Heart right ventricle (tissue), 16 donors: Measurements from ENCODE around the gene SLC25A27. TPM values are rescaled to one million over a fixed set of nuclear protein-coding genes. Genes with fewer than 3 reads are reported as not detected.

ENCODE experiments used
- ATAC-seq, 8 donors: fragments of 200-7000 bp; cut with Tn5 transposase; one replicate each; pipeline ENCODE4 v1.9.1; 2020; ENCODE audit warnings: mild to moderate bottlenecking in 8 of 8, moderate library complexity in 8 of 8, moderate number of reproducible peaks in 1 of 8
- DNase-seq, 2 donors: peaks; one replicate each; pipeline ENCODE4 v3.0.0-alpha.2; 2020
- H3K27ac ChIP-seq, 10 donors: fragments of 200-600 bp; sonication (generic) in 2 of 10; one replicate each; pipeline versions ENCODE4 v1.5.0 to v1.8.0; 2020 to 2022; ENCODE audit warnings: mild to moderate bottlenecking in 3 of 10
- H3K27me3 ChIP-seq, 7 donors: fragments of 200-600 bp; one replicate each; pipeline ENCODE4 v1.8.0; 2021 to 2022; ENCODE audit warnings: mild to moderate bottlenecking in 2 of 7
- H3K36me3 ChIP-seq, 9 donors: fragments of 200-600 bp; sonication (generic) in 1 of 9; one replicate each; pipeline versions ENCODE4 v1.5.0 to v1.8.0; 2020 to 2022; ENCODE audit warnings: mild to moderate bottlenecking in 2 of 9
- H3K4me1 ChIP-seq, 9 donors: fragments of 200-600 bp; sonication (generic) in 1 of 9; one replicate each; pipeline versions ENCODE4 v1.5.0 to v1.8.0; 2020 to 2022; ENCODE audit warnings: mild to moderate bottlenecking in 4 of 9
- H3K4me3 ChIP-seq, 10 donors: fragments of 200-600 bp; sonication (generic) in 2 of 10; one replicate each; pipeline versions ENCODE4 v1.5.0 to v1.8.0; 2020 to 2022; ENCODE audit warnings: mild to moderate bottlenecking in 7 of 10, moderate library complexity in 2 of 10
- H3K9me3 ChIP-seq, 11 donors: fragments of 200-600 bp in 10 of 11; sonication (generic) in 2 of 11; one replicate each; pipeline versions ENCODE4 v1.5.0 to v1.8.0; 2013 to 2022; ENCODE audit warnings: mild to moderate bottlenecking in 2 of 11, control low read depth in 1 of 11, moderate library complexity in 1 of 11
- CTCF ChIP-seq, 9 donors: fragments of 200-600 bp; sonication (generic) in 2 of 9; IDR thresholded peaks; one replicate each; pipeline versions ENCODE4 v1.5.0 to v1.8.0; 2021 to 2022; ENCODE audit warnings: antibody characterized with exemption in 9 of 9, mild to moderate bottlenecking in 5 of 9, moderate library complexity in 1 of 9
- WGBS, 2 donors: extraction: QIAGEN DNeasy Blood & Tissue Kit; methylation state at CpG; one replicate each; pipeline ENCODE4 v1.1.7; 2013; ENCODE audit warnings: inconsistent platforms in 1 of 2; 5-methylcytosine and 5-hydroxymethylcytosine counted together
- intact Hi-C, 10 donors: fragments of 100-400 bp; cut with DNase I; formaldehyde crosslinking; loops; one replicate each; pipeline versions ENCODE4 v1.11.1 to v1.14.2; 2022
- polyA plus RNA-seq, 2 donors: library from polyadenylated mRNA; stranded (reverse); fragments of 200-250 nt; gene quantifications; one replicate each; pipeline ENCODE4 v1.2.3, GENCODE V29; 2013
- total RNA-seq, 10 donors: library from RNA; stranded (reverse); fragmentation: NEBNext Ultra II Directional in 3 of 10; extraction: Animal tissue kit (Norgen Biotek cat#: 25700) in 3 of 10; gene quantifications; one replicate each; pipeline versions ENCODE4 v1.2.1 to v1.2.4, GENCODE V29; 2021 to 2023
- donor health status: Arrhythmogenic right ventricular cardiomyopathy.
- donor health status: ischemic (EF 13 %, LVEDD 7.1; RV severe dilation, severe dysfunction).
- donor health status: healthy with polysubstance abuse.
- donor health status: DM: no; HTN: yes; CAD: no.
- donor health status: DM: no; HTN: no; CAD: no.
- donor health status: ischemic (EF 25% LVEDD 6.9; RV normal size, moderate dysfunction).
- donor health status: ischemic (EF 25% LVEDD 5.7; RV mildly dilated, moderate dysfunction).
- donor health status: healthy.
- donor health status: DM: yes; HTN: yes; CAD: no.
- donor health status: Ischemic cardiomyopathy.
- donor health status: ischemic (EF 35%, LVEDD 5.7; RV mildly dilated, moderate dysfunction).
- donor health status: nonischemic (EF 11% LVEDD 7.7; RV severe dilation, severe dysfunction).
- donor health status: DM: yes; HTN: yes; CAD: no.
- donor health status: PGD.
- donor health status: ischemic (EF 29% LVEDD 5.4; RV normal size, mild dysfunction).
- donor health status: nonischemic (EF 23%, LVEDD 6.1; RV moderate dilation, normal function).

Gene SLC25A27
- total and polyA plus RNA-seq, 12 donors: 5.8 to 82.7 (median 13.9) TPM

GRCh38 chr6:46689657-46690056 lies 36.9 kb downstream of the SLC25A27 start:
- WGBS, 2 donors: 82 to 94% methylated on average over 3 of the region's 3 CpGs
- Histone ChIP-seq H3K27me3 (no peaks in the 10 kb centered on the region), H3K4me1 (no peaks in the 10 kb centered on the region), H3K9me3 (peaks cover 0 to 9% (median 0%) of the 10 kb centered on the region in 11 donors), H3K4me3 (no peak overlapping the region), H3K27ac (no peak overlapping the region), H3K36me3 (no peaks in the 10 kb centered on the region)
- TF ChIP-seq CTCF (IDR thresholded peaks at IDR 0.05): no peak
- intact Hi-C loops: loop anchor here in 1 of 10 donors (10.0 kb wide), 1 partner anchor 55 kb away; the partner anchor contains the start of gene ANKRD66
- no peak for ATAC-seq
- no peak for DNase-seq

GRCh38 chr6:46690141-46690755 lies 37.5 kb downstream of the SLC25A27 start:
- intact Hi-C loops: no loop called here
- no peaks in the 10 kb centered on the region for H3K36me3 ChIP-seq
- WGBS, 2 donors: 80 to 90% methylated on average over 2 of the region's 2 CpGs
- H3K27ac ChIP-seq: no peak overlapping the region
- DNase-seq (no peak), ATAC-seq (no peak)
- no peak for TF ChIP-seq CTCF (IDR thresholded peaks at IDR 0.05)
- H3K4me3 ChIP-seq: no peak overlapping the region
- no peaks in the 10 kb centered on the region for H3K27me3 ChIP-seq
- H3K4me1 ChIP-seq: no peaks in the 10 kb centered on the region
- H3K9me3 ChIP-seq: peaks cover 0 to 9% (median 0%) of the 10 kb centered on the region in 11 donors

DNA sequence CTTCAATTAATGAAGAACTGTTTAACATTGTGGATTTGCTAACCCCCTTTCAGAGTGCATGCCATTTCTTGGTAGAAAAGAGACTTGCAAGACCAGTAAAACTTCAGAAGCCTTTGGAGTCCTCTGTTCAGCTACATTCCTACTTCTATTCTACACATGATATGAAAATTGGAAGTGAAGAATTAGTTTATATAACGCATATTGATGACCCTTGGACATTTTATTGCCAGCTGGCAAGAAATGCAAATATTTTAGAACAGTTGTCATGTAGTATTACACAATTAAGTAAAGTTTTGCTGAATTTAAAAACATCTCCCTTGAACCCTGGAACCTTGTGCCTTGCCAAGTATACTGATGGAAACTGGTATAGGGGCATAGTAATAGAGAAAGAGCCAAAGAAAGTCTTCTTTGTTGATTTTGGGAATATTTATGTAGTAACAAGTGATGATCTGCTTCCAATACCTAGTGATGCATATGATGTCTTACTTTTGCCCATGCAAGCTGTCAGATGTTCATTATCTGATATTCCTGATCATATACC lies 38.2 kb downstream of the SLC25A27 start:
- Histone ChIP-seq H3K9me3 (peaks cover 0 to 9% (median 0%) of the 10 kb centered on the region in 11 donors), H3K27me3 (no peaks in the 10 kb centered on the region), H3K4me1 (no peaks in the 10 kb centered on the region), H3K4me3 (no peak overlapping the region), H3K36me3 (no peaks in the 10 kb centered on the region), H3K27ac (no peak overlapping the region)
- DNase-seq: no peak
- intact Hi-C loops: no loop called here
- no peak for TF ChIP-seq CTCF (IDR thresholded peaks at IDR 0.05)
- no peak for ATAC-seq
- WGBS, 2 donors: 66 to 69% methylated on average over 1 of the region's 1 CpG

- intact Hi-C loops: loop anchor here in 4 of 10 donors (5.0 to 10.0 kb wide), 2 partner anchors 82 to 85 kb away; no protein-coding TSS in a partner anchor
- DNase-seq: no peak
- Histone ChIP-seq H3K27ac (no peak overlapping the region), H3K27me3 (no peaks in the 10 kb centered on the region), H3K9me3 (no peaks in the 10 kb centered on the region), H3K4me1 (no peaks in the 10 kb centered on the region), H3K4me3 (no peak overlapping the region), H3K36me3 (no peaks in the 10 kb centered on the region)
- ATAC-seq: no peak
- WGBS, 2 donors: 77 to 91% methylated on average over 1 of the region's 1 CpG
- no peak for TF ChIP-seq CTCF (IDR thresholded peaks at IDR 0.05)
Observed at GRCh38 chr6:46699970-46700369, 47.2 kb downstream of the SLC25A27 start.
